GM19193 (cell line): ENCODE data around the gene PRKCZ.

ENCODE experiments used
- POLR2A ChIP-seq: IDR thresholded peaks from 4 replicates; pipeline ENCODE4 v1.6.1; 2011; ENCODE audit not compliant: insufficient read depth, insufficient read length; ENCODE audit errors: extremely low read depth

The PRKCZ gene

GRCh38 chr1:2074944-2075740 is 24.9 kb downstream of the PRKCZ start:
- no peak for TF ChIP-seq POLR2A

- no peak for TF ChIP-seq POLR2A
Measured at GRCh38 chr1:2076826-2077225, 26.6 kb downstream of the PRKCZ start.

GRCh38 chr1:2078170-2078569 is 28.0 kb downstream of the PRKCZ start:
- no peak for TF ChIP-seq POLR2A

GRCh38 chr1:2079396-2080085 is 29.3 kb downstream of the PRKCZ start:
- no peak for TF ChIP-seq POLR2A

- no peak for TF ChIP-seq POLR2A
Measured at GRCh38 chr1:2080140-2080539, 29.9 kb downstream of the PRKCZ start.

GRCh38 chr1:2080884-2081283 is 30.7 kb downstream of the PRKCZ start:
- TF ChIP-seq POLR2A = no peak

- TF ChIP-seq POLR2A = no peak
Measured at GRCh38 chr1:2081326-2081885, 31.2 kb downstream of the PRKCZ start.

- no peak for TF ChIP-seq POLR2A
Measured at GRCh38 chr1:2082064-2082463, 31.9 kb downstream of the PRKCZ start.

- no peak for TF ChIP-seq POLR2A
Measured at GRCh38 chr1:2083666-2084065, 33.5 kb downstream of the PRKCZ start.

GRCh38 chr1:2084306-2084705 is 34.1 kb downstream of the PRKCZ start:
- no peak for TF ChIP-seq POLR2A

- no peak for TF ChIP-seq POLR2A
Measured at GRCh38 chr1:2085080-2085479, 34.9 kb downstream of the PRKCZ start.

- TF ChIP-seq POLR2A = no peak
Measured at GRCh38 chr1:2086446-2087078, 36.4 kb downstream of the PRKCZ start.

- TF ChIP-seq POLR2A = no peak
Measured at GRCh38 chr1:2087766-2088165, 37.6 kb downstream of the PRKCZ start.

GRCh38 chr1:2088458-2088857 is 38.2 kb downstream of the PRKCZ start:
- TF ChIP-seq POLR2A = no peak

GRCh38 chr1:2089051-2089450 is 38.8 kb downstream of the PRKCZ start:
- TF ChIP-seq POLR2A = no peak
